ENCODE results near the gene NEUROG3.
"Not testable (repeated sequence)": the region's sequence is repeated elsewhere in the genome, so short reads cannot be mapped to it uniquely, and the experiment has no call there.

NEUROG3 gene

GRCh38 chr10:69571618-69572158 is 1.5 kb downstream of the NEUROG3 start:
- DNase-seq: no peak

GRCh38 chr10:69570050-69570816 is 3.0 kb downstream of the NEUROG3 start:
- no peak for DNase-seq

GRCh38 chr10:69569396-69569934 is 3.8 kb downstream of the NEUROG3 start:
- no peak for DNase-seq

GRCh38 chr10:69568472-69569395 is 4.5 kb downstream of the NEUROG3 start:
- no peak for DNase-seq

GRCh38 chr10:69567920-69568319 is 5.3 kb downstream of the NEUROG3 start:
- no peak for DNase-seq

- DNase-seq: no peak
Observed at GRCh38 chr10:69562731-69563254, 10.4 kb downstream of the NEUROG3 start.

GRCh38 chr10:69559525-69559924 is 13.7 kb downstream of the NEUROG3 start:
- no peak for DNase-seq

- no peak for DNase-seq
Observed at GRCh38 chr10:69558559-69558958, 14.7 kb downstream of the NEUROG3 start.

- DNase-seq: no peak
Observed at GRCh38 chr10:69554611-69555010, 18.6 kb downstream of the NEUROG3 start.

GRCh38 chr10:69553328-69553727 is 19.9 kb downstream of the NEUROG3 start:
- DNase-seq: no peak

- no peak for DNase-seq
Observed at GRCh38 chr10:69552268-69552667, 21.0 kb downstream of the NEUROG3 start.

- no peak for DNase-seq
Observed at GRCh38 chr10:69549959-69550358, 23.3 kb downstream of the NEUROG3 start.

GRCh38 chr10:69541463-69541862 is 31.8 kb downstream of the NEUROG3 start:
- no peak for DNase-seq

- DNase-seq: no peak
Observed at GRCh38 chr10:69538461-69538860, 34.8 kb downstream of the NEUROG3 start.

GRCh38 chr10:69537449-69537848 is 35.8 kb downstream of the NEUROG3 start:
- no peak for DNase-seq

- not testable (repeated sequence) for DNase-seq
Observed at GRCh38 chr10:69536521-69536920, 36.7 kb downstream of the NEUROG3 start.

- no peak for DNase-seq
Observed at GRCh38 chr10:69533658-69534057, 39.6 kb downstream of the NEUROG3 start.

GRCh38 chr10:69527961-69528360 is 45.3 kb downstream of the NEUROG3 start:
- DNase-seq: no peak

Data from NCI-H187 treated with DMSO at 0.1 percent for 48 hours (cell line).